GM18951 (cell line): ENCODE results near the gene DLGAP1.

Source experiments
- POLR2A ChIP-seq: IDR thresholded peaks from 4 replicates; pipeline ENCODE4 v1.6.1; 2011; ENCODE audit warnings: mild to moderate bottlenecking; ENCODE audit not compliant: insufficient read length, insufficient read depth; ENCODE audit errors: extremely low read depth
- in situ Hi-C: fragments of 300-500 bp; cut with MboI; formaldehyde crosslinking; loops from one replicate; pipeline ENCODE4 v1.12.0; 2022; ENCODE audit warnings: low sequenced_read_pairs, mixed read lengths, inconsistent platforms; ENCODE audit not compliant: unreplicated experiment

DLGAP1 gene

GRCh38 chr18:3808985-3809780, 645.9 kb downstream of the DLGAP1 start:
- no peak for TF ChIP-seq POLR2A
- in situ Hi-C loops = no loop called here

- in situ Hi-C loops = no loop called here
- no peak for TF ChIP-seq POLR2A
Observed at GRCh38 chr18:3806656-3807055, 648.5 kb downstream of the DLGAP1 start.

- in situ Hi-C loops = no loop called here
- no peak for TF ChIP-seq POLR2A
Observed at GRCh38 chr18:3804336-3804735, 650.8 kb downstream of the DLGAP1 start.

- in situ Hi-C loops = no loop called here
- no peak for TF ChIP-seq POLR2A
Observed at GRCh38 chr18:3803350-3803749, 651.8 kb downstream of the DLGAP1 start.

DNA sequence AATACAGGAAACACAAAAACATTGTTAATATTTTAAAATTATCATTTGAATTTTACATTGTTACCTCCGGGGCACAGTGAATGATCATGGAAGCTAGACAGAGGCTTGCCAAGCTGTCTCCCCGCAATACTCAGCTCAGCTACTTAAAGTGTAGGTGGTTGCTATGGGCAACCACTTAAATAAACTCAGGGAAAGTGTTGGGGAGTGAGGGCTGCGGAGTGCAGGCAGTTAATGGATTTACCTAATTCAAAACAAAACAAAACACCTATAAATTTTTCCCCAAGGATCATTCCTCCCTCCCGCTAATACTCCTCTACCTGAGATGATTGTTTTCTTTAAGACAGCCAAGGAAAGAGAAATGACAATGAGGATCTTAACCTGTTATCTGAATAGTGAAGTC, 655.6 kb downstream of the DLGAP1 start:
- no peak for TF ChIP-seq POLR2A
- in situ Hi-C loops = no loop called here

DNA sequence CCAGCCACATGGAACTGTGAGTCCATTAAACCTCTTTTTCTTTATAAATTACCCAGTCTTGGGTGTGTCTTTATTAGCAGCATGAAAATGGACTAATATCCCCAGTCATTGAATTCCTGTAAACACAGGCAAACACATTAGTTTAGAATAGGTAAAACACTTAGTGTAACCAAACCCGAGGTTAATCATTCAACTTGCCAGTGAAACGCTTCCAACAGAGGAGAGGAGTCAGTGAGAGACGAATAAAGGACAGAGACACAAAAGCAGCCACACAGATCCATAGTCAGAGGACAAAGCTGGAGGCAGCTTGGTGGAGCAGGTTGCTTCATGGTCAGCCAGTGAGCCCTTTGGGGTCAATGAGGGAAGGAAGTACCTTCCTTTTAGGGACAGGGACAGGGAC, 657.1 kb downstream of the DLGAP1 start:
- no peak for TF ChIP-seq POLR2A
- in situ Hi-C loops = no loop called here

GRCh38 chr18:3796434-3796833, 658.7 kb downstream of the DLGAP1 start:
- in situ Hi-C loops = no loop called here
- TF ChIP-seq POLR2A = no peak

DNA sequence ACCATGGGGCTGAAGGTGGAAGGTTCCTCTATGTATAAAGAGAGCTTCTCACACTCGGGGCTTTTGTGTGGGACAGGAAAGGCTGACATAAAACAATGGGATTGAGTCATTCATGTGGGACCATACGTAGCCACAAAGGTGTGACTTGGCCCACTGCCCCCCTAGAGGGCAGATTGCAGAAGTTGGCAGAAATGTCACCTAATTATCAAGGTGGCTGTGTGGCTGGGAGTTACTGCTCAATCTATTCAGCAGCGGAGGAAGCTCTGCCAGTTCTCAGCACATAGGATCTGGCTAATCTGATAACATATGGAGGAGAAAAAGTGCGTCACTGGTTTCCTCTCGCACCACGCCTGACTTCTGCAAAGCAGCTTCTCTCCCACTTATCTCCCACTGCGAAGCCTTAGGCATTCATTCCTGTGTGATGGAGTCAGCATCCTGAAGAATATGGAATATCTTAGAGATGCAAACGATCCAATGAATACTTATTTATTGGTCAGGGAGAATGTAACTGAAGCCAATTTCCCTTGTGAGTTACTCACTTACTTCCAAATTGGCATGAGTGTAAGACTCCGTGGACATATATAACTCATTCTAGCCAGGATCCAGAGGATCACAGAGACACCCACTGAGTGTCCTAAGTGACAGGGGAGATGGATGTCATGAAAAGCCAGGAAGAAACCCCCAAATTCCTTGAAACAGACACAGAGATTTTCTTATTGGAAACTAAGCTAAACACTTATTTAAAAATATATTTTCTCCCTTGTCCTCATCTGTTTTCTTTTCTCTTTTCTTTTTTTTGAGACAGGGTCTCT, 660.4 kb downstream of the DLGAP1 start:
- in situ Hi-C loops = no loop called here

GRCh38 chr18:3793545-3793944, 661.6 kb downstream of the DLGAP1 start:
- no peak for TF ChIP-seq POLR2A
- in situ Hi-C loops = no loop called here

More for the DNA sequence above, 660.4 kb downstream of the DLGAP1 start:
- no peak for TF ChIP-seq POLR2A

GRCh38 chr18:3793111-3793510, 662.0 kb downstream of the DLGAP1 start:
- TF ChIP-seq POLR2A = no peak
- in situ Hi-C loops = no loop called here

- no peak for TF ChIP-seq POLR2A
- in situ Hi-C loops = no loop called here
Observed at GRCh38 chr18:3792711-3793110, 662.4 kb downstream of the DLGAP1 start.

DNA sequence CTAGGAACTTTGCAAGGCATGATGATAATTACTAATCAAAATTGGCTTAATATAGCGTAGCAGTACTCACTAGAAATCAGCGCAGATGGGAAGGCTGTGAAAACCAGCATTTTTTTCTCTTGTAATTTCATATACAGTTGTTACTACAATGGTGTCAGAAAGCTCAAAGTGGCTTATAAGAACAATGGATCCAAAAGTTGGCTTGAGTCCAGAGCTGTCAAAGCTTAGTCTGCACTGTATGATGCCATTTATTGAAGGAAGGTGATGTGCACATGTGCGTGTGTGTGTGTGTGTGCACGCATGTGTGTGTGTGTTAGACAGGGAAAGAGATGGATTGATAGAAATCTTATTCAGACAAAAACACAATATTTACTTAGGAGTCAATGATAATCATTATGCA, 663.9 kb downstream of the DLGAP1 start:
- in situ Hi-C loops = no loop called here
- TF ChIP-seq POLR2A = no peak

- in situ Hi-C loops = no loop called here
- no peak for TF ChIP-seq POLR2A
Observed at GRCh38 chr18:3790703-3791102, 664.4 kb downstream of the DLGAP1 start.

DNA sequence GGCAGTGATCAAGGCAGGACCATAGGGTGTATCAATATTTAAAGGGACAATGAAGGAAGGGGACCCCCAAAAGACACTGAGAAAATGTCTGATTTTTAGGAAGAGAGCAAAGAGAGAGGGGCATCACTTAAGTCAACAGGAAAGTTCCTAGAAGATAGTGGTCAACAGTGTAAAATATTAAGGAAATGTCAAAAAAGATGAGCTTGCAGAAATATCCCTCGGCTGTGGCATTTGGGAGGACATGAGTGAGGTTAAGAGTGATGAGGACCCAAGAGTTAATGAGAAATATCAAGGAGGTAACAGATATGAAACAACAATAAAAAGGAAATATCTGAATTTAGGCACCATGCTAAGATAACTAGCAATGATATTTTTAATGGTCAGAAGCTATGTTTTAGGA, 665.6 kb downstream of the DLGAP1 start:
- no peak for TF ChIP-seq POLR2A
- in situ Hi-C loops = no loop called here

GRCh38 chr18:3784949-3785348, 670.2 kb downstream of the DLGAP1 start:
- no peak for TF ChIP-seq POLR2A
- in situ Hi-C loops = no loop called here
